Hair follicle dermal papilla cell (primary cell): ENCODE data around the gene ITPRID1. TPM values are rescaled to one million over a fixed set of nuclear protein-coding genes. Genes with fewer than 3 reads are reported as not detected.

Experiments used
- total RNA-seq: library from RNA; depleted of rRNA; stranded (reverse); fragments of >200 nt; gene quantifications from 2 replicates; pipeline ENCODE4 v1.2.3, GENCODE V29; 2012

ITPRID1 gene
- not detected in 2 replicates for total RNA-seq

DNA sequence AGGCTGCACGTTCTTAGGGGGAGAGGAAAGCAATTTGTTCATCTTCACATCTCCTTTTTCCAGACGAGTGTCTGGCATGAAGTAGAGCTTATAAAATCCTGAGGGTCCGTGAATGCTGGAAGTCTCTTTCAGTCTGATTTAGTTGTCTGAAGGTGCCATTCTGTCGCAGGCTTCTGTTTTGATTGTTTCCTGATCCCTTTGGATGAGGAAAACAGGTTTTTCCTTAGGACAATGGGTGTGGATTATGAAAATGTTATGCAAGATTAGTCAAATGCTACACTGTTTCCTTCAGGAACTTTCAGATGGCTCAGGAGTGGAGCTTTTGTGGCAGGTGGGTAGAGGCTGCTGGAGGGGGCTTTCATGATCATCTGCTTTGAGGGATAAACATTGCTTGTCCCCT, at the start of gene ITPRID1:
Gene ITPRID1, plus strand, starts transcription at position 301 of the 400 bp plus-strand sequence. CDS start 38,935 bp downstream, outside the sequence.

DNA sequence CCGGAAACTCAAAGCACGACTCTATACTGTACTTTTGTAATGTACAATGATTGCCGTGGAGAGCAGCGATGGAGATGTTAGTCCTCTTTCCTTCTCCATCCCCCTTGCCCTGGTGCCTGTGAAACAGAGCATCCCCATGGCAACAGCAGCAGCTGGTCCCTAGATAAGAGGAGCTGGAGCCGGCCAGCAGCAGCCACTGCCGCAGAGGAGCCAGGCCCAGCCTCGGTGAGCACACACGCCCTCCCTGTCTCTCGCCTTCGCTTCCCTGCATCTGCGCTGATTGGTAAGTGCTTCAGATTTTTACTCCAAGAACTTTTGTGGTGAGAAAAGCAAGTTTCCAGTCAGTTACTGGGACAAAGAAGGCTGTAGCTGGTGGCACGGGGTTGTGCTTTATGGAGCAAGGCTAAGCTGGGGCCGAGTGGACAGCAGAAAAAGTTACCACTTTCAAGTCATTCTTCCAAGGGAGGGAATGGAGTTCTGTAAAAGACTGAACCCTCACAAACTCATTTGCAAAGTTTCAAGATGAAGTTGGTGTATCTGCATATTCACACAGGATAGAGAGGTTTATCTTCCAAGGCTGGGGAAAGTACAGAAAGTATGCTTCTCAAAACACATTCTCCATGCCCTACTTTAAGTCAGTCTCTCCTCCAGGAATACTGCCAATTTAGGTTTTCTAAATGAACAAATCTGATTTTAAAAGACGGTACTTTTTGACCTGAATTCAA, 173.3 kb downstream of the ITPRID1 start, which contains the start of gene PPP1R17:
Gene PPP1R17, plus strand, starts transcription at position 192 of the 725 bp plus-strand sequence. CDS start 5,227 bp downstream, outside the sequence.

Other genes starting within 250 kb of the ITPRID1 start
- gene NEUROD6, start 173.4 kb upstream of the ITPRID1 start, total RNA-seq = not detected in 2 replicates
- gene PPP1R17, start 173.1 kb downstream of the ITPRID1 start, total RNA-seq = not detected in 2 replicates